Upper lobe of left lung (tissue), 4 donors: ENCODE data around the gene TOMM20.
"Not testable (repeated sequence)": the region's sequence is repeated elsewhere in the genome, so short reads cannot be mapped to it uniquely, and the experiment has no call there.

ENCODE experiments used
- CTCF ChIP-seq, 6 experiments: fragments of 450-650 bp in 4 of 6; fragments of 200-600 bp in 2 of 6; sonication (generic) in 2 of 6; IDR thresholded peaks; one replicate each; pipeline ENCODE4 v1.5.1; 2016 to 2019; ENCODE audit warnings: antibody characterized with exemption in 6 of 6
- EP300 ChIP-seq, 4 donors: sonication (generic); formaldehyde crosslinking; IDR thresholded peaks; one replicate each; pipeline ENCODE4 v1.5.1; 2017; ENCODE audit warnings: antibody characterized with exemption in 4 of 4, control low read depth in 2 of 4
- POLR2A ChIP-seq, 4 donors: fragments of 450-650 bp; IDR thresholded peaks; one replicate each; pipeline ENCODE4 v1.5.1; 2016 to 2017; ENCODE audit warnings: antibody characterized with exemption in 4 of 4, mild to moderate bottlenecking in 2 of 4
- POLR2AphosphoS5 ChIP-seq, 2 donors: sonication (generic); formaldehyde crosslinking; IDR thresholded peaks; one replicate each; pipeline ENCODE4 v1.5.1; 2017; ENCODE audit warnings: antibody characterized with exemption in 2 of 2

GRCh38 chr1:235159284-235159683, 30.6 kb upstream of the TOMM20 start:
- TF ChIP-seq POLR2A, CTCF, POLR2AphosphoS5, EP300 (IDR thresholded peaks at IDR 0.05): not testable (repeated sequence)
